B cell (primary cell): Measurements from ENCODE around the gene NDUFAB1. TPM values are rescaled to one million over a fixed set of nuclear protein-coding genes. Genes with fewer than 3 reads are reported as not detected.

Experiments used
- ATAC-seq: fragments of 200-7000 bp; cut with Tn5 transposase; one replicate; pipeline ENCODE4 v1.10.0; 2021; ENCODE audit warnings: low read depth, mild to moderate bottlenecking, moderate number of reproducible peaks, moderate library complexity
- CTCF ChIA-PET: fragments of 350-600 bp; sonication (Branson Sonifier 250); formaldehyde crosslinking; loops from one replicate; lab custom pipeline; 2021; ENCODE audit warnings: antibody characterized with exemption, inconsistent platforms; lab: Charles Lee
- POLR2A ChIA-PET: fragments of 350-600 bp; sonication (Branson Sonifier 250); formaldehyde crosslinking; loops from one replicate; lab custom pipeline; 2021; ENCODE audit warnings: antibody characterized with exemption; lab: Charles Lee
- DNase-seq: peaks from one replicate; pipeline ENCODE4 v3.0.0; 2013
- H2AFZ ChIP-seq: 2 replicates; pipeline ENCODE4 v1.6.1; 2012; ENCODE audit warnings: mild to moderate bottlenecking, low read depth, low read length; ENCODE audit not compliant: insufficient read depth, poor library complexity, severe bottlenecking
- H3K27ac ChIP-seq, 2 donors: 1 replicate in 1 of 2; 2 replicates in 1 of 2; pipeline ENCODE4 v1.5.1; 2012 to 2013; ENCODE audit warnings: low read length in 2 of 2, mild to moderate bottlenecking in 2 of 2, moderate library complexity in 1 of 2
- H3K27me3 ChIP-seq, 4 experiments: fragments of 200-600 bp in 1 of 4; sonication (generic) in 1 of 4; replicated peaks in 1 of 4; 1 replicate in 2 of 4; 2 replicates in 2 of 4; pipeline versions ENCODE4 v1.6.1 to v1.7.0; 2013 to 2016; ENCODE audit warnings: low read length in 3 of 4, mild to moderate bottlenecking in 2 of 4, mixed read lengths in 1 of 4, moderate library complexity in 1 of 4; ENCODE audit not compliant: insufficient read depth in 4 of 4, control insufficient read depth in 3 of 4; ENCODE audit errors: control extremely low read depth in 1 of 4
- H3K36me3 ChIP-seq, 2 experiments: replicated peaks in 1 of 2; 1 replicate in 1 of 2; 2 replicates in 1 of 2; pipeline versions ENCODE4 v1.6.1 to v1.7.1; 2013; ENCODE audit warnings: low read length in 1 of 2; ENCODE audit not compliant: insufficient read depth in 2 of 2, control insufficient read depth in 1 of 2; ENCODE audit errors: control extremely low read depth in 1 of 2, extremely low read depth in 1 of 2
- H3K4me1 ChIP-seq, 2 donors: fragments of 200-600 bp in 1 of 2; sonication (generic) in 1 of 2; 1 replicate in 1 of 2; 2 replicates in 1 of 2; pipeline versions ENCODE4 v1.5.1 to v1.6.1; 2013 to 2017; ENCODE audit warnings: low read length in 2 of 2; ENCODE audit not compliant: control insufficient read depth in 2 of 2, insufficient read depth in 2 of 2
- H3K4me2 ChIP-seq: replicated peaks from 2 replicates; pipeline ENCODE3; 2012; ENCODE audit warnings: mild to moderate bottlenecking, low read depth, low read length; ENCODE audit not compliant: poor library complexity, severe bottlenecking
- H3K4me3 ChIP-seq, 5 experiments: fragments of 200-600 bp in 1 of 5; sonication (generic) in 1 of 5; 1 replicate in 3 of 5; 2 replicates in 2 of 5; pipeline versions ENCODE4 v1.5.1 to v1.7.0; 2011 to 2016; ENCODE audit warnings: low read length in 4 of 5, mild to moderate bottlenecking in 4 of 5, low read depth in 2 of 5, control low read depth in 1 of 5, moderate library complexity in 1 of 5; ENCODE audit not compliant: insufficient read depth in 1 of 5; ENCODE audit errors: control extremely low read depth in 1 of 5, extremely low read depth in 1 of 5
- H3K79me2 ChIP-seq: fragments of 200-600 bp; sonication (generic); one replicate; pipeline ENCODE4 v1.6.0; 2016; ENCODE audit warnings: low read length; ENCODE audit not compliant: control insufficient read depth, insufficient read depth
- H3K9ac ChIP-seq: fragments of 200-600 bp; sonication (generic); 2 replicates; pipeline ENCODE4 v1.6.1; 2017; ENCODE audit warnings: mild to moderate bottlenecking, low read length, moderate library complexity
- H3K9me3 ChIP-seq, 3 donors: one replicate each; pipeline versions ENCODE4 v1.6.1 to v1.7.1; 2013; ENCODE audit warnings: low read length in 2 of 3; ENCODE audit not compliant: control insufficient read depth in 2 of 3, insufficient read depth in 1 of 3; ENCODE audit errors: control extremely low read depth in 1 of 3
- H4K20me1 ChIP-seq: 2 replicates; pipeline ENCODE4 v1.6.0; 2012; ENCODE audit warnings: mild to moderate bottlenecking, low read length; ENCODE audit not compliant: insufficient read depth, control insufficient read depth, poor library complexity, severe bottlenecking
- H3K27ac Mint-ChIP-seq: one replicate; pipeline ENCODE4 v1.8.0; 2021; ENCODE audit warnings: mixed read lengths
- H3K27me3 Mint-ChIP-seq: one replicate; pipeline ENCODE4 v1.8.0; 2021; ENCODE audit warnings: mixed read lengths
- H3K4me1 Mint-ChIP-seq: one replicate; pipeline ENCODE4 v1.8.0; 2021; ENCODE audit warnings: mixed read lengths
- H3K4me3 Mint-ChIP-seq: one replicate; pipeline ENCODE4 v1.8.0; 2021; ENCODE audit warnings: mixed read lengths
- H3K9me3 Mint-ChIP-seq: one replicate; pipeline ENCODE4 v1.8.0; 2022; ENCODE audit warnings: mixed read lengths; ENCODE audit not compliant: insufficient read depth
- CTCF ChIP-seq: fragments of 200-600 bp; IDR thresholded peaks from one replicate; pipeline ENCODE4 v1.8.0; 2022; ENCODE audit warnings: antibody characterized with exemption, mild to moderate bottlenecking
- EZH2 ChIP-seq: IDR thresholded peaks from 2 replicates; pipeline ENCODE4 v1.6.1; 2012; ENCODE audit warnings: borderline replicate concordance, low read depth, mild to moderate bottlenecking, moderate library complexity, low read length; ENCODE audit not compliant: insufficient read depth, poor library complexity, severe bottlenecking
- WGBS: methylation state at CpG from one replicate; pipeline ENCODE4 v1.1.5; 2013; ENCODE audit warnings: missing lambda C conversion rate; ENCODE audit not compliant: insufficient coverage; 5-methylcytosine and 5-hydroxymethylcytosine counted together
- intact Hi-C: fragments of 100-400 bp; cut with micrococcal nuclease; formaldehyde crosslinking; loops from one replicate; pipeline ENCODE4 v1.10.0; 2022
- polyA plus RNA-seq: library from polyadenylated mRNA; depleted of rRNA; stranded (reverse); fragments of >200 nt; gene quantifications from 2 replicates; pipeline ENCODE4 v1.2.3, GENCODE V29; 2012
- total RNA-seq, 2 donors: library from RNA; stranded (reverse); fragments of 120-200 nt in 1 of 2; gene quantifications; 1 replicate in 1 of 2; 2 replicates in 1 of 2; pipeline versions ENCODE4 v1.2.3 to v1.2.4, GENCODE V29; 2013 to 2022

Gene NDUFAB1
- total and polyA plus RNA-seq, 2 donors (not counting 1 experiment from before 2014, with no cell fraction given) = 33.6 to 39.3 TPM

DNA sequence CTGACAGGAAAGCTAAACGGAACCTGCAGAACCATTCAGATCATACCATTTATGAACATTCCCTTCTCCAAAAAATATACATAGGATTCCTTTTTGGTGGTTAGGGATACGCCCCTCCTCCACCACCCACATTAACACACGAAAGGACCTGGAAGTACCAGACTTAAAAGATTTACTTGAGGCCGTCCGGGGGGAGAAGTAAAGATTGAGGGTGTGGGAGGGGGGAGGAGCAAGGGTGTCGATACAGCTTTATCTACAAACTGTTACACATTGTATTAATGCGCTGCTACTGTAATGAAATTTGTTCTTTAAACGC, 44.5 kb upstream of the NDUFAB1 start:
- no peak for DNase-seq
- Histone ChIP-seq H4K20me1 (no peaks in the 10 kb centered on the region), H3K27me3 (no peaks in the 10 kb centered on the region), H3K4me2 (peak overlapping the region; percentile 85), H2AFZ (peak overlapping the region; percentile 92), H3K36me3 (peaks cover 5 to 15% of the 10 kb centered on the region in 2 experiments), H3K9ac (peak overlapping the region; percentile 97), H3K9me3 (no peaks in the 10 kb centered on the region), H3K4me1 (peaks cover 13 to 20% of the 10 kb centered on the region in 2 donors), H3K27ac (peak overlapping the region; percentile 80 to 84), H3K79me2 (peaks cover 52% of the 10 kb centered on the region), H3K4me3 (peak overlapping the region; percentile 89 to 100 (median 96))
- intact Hi-C loops = no loop called here
- TF ChIP-seq CTCF = no peak
- TF ChIP-seq EZH2 = no peak
- H3K27ac Mint-ChIP-seq = peak overlapping the region; percentile 98
- WGBS = no CpG with 5 or more reads among the region's 8 CpGs
- H3K9me3 Mint-ChIP-seq = no peaks in the 10 kb centered on the region
- POLR2A ChIA-PET = interaction anchor here (0.5 kb wide), 1 partner anchor 162 kb away, joined by 5 read pairs; no protein-coding TSS in a partner anchor
- H3K4me3 Mint-ChIP-seq = peak overlapping the region; percentile 99
- peaks cover 31% of the 10 kb centered on the region for H3K4me1 Mint-ChIP-seq
- CTCF ChIA-PET = interaction anchor here (0.5 to 1.5 kb wide), 3 partner anchors 20 to 1204 kb away, joined by 3 to 5 read pairs (median 3); partner anchors contain the start of gene NDUFAB1
- ATAC-seq = no peak
- H3K27me3 Mint-ChIP-seq = no peaks in the 10 kb centered on the region

- intact Hi-C loops = no loop called here
- no peak for ATAC-seq
- Mint-ChIP-seq H3K27me3 (no peaks in the 10 kb centered on the region), H3K4me1 (peaks cover 15% of the 10 kb centered on the region), H3K9me3 (no peaks in the 10 kb centered on the region), H3K4me3 (no peak overlapping the region), H3K27ac (no peak overlapping the region)
- Histone ChIP-seq H3K9ac (no peak overlapping the region), H4K20me1 (no peaks in the 10 kb centered on the region), H3K27me3 (no peaks in the 10 kb centered on the region), H3K4me3 (no peak overlapping the region), H2AFZ (no peak overlapping the region), H3K79me2 (peaks cover 31% of the 10 kb centered on the region), H3K27ac (no peak overlapping the region), H3K36me3 (peaks cover 5 to 19% of the 10 kb centered on the region in 2 experiments), H3K4me2 (no peak overlapping the region), H3K4me1 (peaks cover 9 to 12% of the 10 kb centered on the region in 2 donors), H3K9me3 (no peaks in the 10 kb centered on the region)
- DNase-seq = no peak
- ChIA-PET CTCF (no interaction called here), POLR2A (no interaction called here)
- TF ChIP-seq EZH2 (no peak), CTCF (no peak)
Observed at GRCh38 chr16:23635958-23636357, 39.8 kb upstream of the NDUFAB1 start.
